ENCODE results near the gene ZNF536.
"Not testable (repeated sequence)": the region's sequence is repeated elsewhere in the genome, so short reads cannot be mapped to it uniquely, and the experiment has no call there.

ZNF536 gene

GRCh38 chr19:30341611-30342201, 30.5 kb upstream of the ZNF536 start:
- no peak overlapping the region for H3K4me3 ChIP-seq (ENCODE audit: low read depth, low read length)
- no peak for DNase-seq (ENCODE audit: low read depth, low spot score)
- TF ChIP-seq, protein P1, sequence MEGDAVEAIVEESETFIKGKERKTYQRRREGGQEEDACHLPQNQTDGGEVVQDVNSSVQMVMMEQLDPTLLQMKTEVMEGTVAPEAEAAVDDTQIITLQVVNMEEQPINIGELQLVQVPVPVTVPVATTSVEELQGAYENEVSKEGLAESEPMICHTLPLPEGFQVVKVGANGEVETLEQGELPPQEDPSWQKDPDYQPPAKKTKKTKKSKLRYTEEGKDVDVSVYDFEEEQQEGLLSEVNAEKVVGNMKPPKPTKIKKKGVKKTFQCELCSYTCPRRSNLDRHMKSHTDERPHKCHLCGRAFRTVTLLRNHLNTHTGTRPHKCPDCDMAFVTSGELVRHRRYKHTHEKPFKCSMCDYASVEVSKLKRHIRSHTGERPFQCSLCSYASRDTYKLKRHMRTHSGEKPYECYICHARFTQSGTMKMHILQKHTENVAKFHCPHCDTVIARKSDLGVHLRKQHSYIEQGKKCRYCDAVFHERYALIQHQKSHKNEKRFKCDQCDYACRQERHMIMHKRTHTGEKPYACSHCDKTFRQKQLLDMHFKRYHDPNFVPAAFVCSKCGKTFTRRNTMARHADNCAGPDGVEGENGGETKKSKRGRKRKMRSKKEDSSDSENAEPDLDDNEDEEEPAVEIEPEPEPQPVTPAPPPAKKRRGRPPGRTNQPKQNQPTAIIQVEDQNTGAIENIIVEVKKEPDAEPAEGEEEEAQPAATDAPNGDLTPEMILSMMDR (IDR thresholded peaks at IDR 0.05; ENCODE audit: low read depth, low read length) = no peak
- in situ Hi-C loops (cut with HindIII; ENCODE audit: low sequenced_read_pairs) = no loop called here

GRCh38 chr19:30342901-30343300, 29.3 kb upstream of the ZNF536 start:
- no peak for DNase-seq (ENCODE audit: low read depth, low spot score)
- in situ Hi-C loops (cut with HindIII; ENCODE audit: low sequenced_read_pairs) = no loop called here
- TF ChIP-seq, protein P1 (IDR thresholded peaks at IDR 0.05; ENCODE audit: low read depth, low read length) = no peak

DNA sequence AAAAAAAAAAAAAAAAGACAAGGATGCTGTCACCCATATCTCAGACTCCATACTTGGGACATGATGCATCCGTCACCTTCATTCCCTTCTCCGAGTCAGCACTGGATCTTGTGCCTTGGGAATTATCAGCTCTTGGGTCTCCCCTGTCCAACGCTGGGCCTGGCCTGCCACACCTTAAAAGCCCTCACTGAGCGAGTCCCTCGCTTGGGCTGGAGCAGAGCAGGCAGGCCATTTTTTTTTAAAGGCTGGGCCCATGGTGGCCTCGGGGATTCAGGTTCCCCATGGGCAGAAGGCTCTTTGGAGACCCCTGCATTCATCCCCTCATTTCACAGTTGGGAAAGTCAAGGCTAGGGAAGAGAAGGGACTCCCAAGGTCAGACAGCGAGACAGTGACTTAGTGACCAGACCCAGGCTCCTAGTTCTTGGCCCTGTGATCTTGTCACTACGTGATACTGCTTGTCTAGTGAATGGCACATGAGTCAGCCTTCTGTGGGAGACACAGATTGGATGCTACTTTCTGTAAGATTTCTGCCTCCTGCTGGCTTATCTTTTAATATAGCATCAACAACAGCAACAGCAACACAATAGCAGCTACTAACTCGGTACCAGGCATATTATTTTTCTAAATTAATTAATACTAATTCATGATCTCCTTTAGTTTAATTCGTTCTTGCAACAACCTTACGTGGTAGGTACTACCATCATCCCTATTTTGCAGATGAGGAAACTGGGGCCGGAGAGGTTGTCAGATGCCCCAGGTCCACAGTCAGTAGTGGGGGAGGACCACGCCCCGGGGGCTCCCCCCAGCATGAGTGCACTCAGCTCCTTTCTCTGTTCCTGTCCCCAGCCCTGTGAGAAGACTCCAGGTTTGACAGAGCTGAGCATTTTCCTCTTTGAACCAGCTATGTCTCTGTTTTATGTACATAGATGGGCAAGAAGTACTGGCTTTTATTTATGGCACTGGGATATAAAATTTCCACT, 27.4 kb upstream of the ZNF536 start:
- no peak overlapping the region for H3K4me3 ChIP-seq (ENCODE audit: low read depth, low read length)
- TF ChIP-seq, protein P1 (IDR thresholded peaks at IDR 0.05; ENCODE audit: low read depth, low read length) = no peak
- DNase-seq (ENCODE audit: low read depth, low spot score) = no peak
- in situ Hi-C loops (cut with HindIII; ENCODE audit: low sequenced_read_pairs) = no loop called here

More at GRCh38 chr19:30342901-30343300, 29.3 kb upstream of the ZNF536 start:
- H3K4me3 ChIP-seq (ENCODE audit: low read depth, low read length) = no peak overlapping the region

DNA sequence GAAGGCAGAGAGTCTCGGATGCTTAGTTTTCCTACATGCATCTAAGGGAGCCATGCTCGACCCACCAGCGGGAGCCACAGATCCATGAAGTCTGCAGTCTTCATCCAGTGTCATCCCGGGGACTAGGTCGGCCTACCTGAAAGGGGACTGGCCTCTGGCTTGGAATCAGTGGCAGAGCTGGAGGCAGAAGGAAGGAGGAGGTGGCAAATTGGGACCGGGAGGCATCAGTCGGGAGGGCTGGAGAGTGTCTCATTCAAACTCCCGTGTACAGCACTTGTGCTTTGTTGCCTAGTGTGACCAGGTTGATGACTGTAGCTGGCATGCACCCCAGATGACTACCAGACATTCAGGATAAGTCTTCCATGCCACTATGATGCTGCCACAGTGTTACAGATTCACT, 26.5 kb upstream of the ZNF536 start:
- no peak overlapping the region for H3K4me3 ChIP-seq (ENCODE audit: low read depth, low read length)
- in situ Hi-C loops (cut with HindIII; ENCODE audit: low sequenced_read_pairs) = no loop called here
- DNase-seq (ENCODE audit: low read depth, low spot score) = no peak
- TF ChIP-seq, protein P1 (IDR thresholded peaks at IDR 0.05; ENCODE audit: low read depth, low read length) = no peak

DNA sequence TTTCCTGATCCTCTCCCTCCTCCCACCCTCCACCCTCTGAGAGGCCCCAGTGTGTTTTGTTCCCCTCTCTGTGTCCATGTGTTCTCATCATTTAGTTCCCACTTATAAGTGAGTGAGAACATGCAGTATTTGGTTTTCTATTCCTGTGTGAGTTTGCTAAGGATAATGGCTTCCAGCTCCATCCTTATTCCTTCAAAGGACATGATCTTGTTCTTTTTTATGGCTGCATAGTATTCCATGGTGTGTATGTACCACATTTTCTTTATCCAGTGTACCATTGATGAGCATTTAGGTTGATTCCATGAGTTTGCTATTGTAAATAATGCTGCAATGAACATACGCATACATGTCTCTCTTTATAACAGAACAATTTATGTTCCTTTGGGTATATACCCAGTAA, 25.7 kb upstream of the ZNF536 start:
- H3K4me3 ChIP-seq (ENCODE audit: low read depth, low read length); DNase-seq (ENCODE audit: low read depth, low spot score); in situ Hi-C loops (cut with HindIII; ENCODE audit: low sequenced_read_pairs): not testable (repeated sequence)

- no peak overlapping the region for H3K4me3 ChIP-seq (ENCODE audit: low read depth, low read length)
- TF ChIP-seq, protein P1 (IDR thresholded peaks at IDR 0.05; ENCODE audit: low read depth, low read length) = no peak
- in situ Hi-C loops (cut with HindIII; ENCODE audit: low sequenced_read_pairs) = no loop called here
- DNase-seq (ENCODE audit: low read depth, low spot score) = no peak
Observed at GRCh38 chr19:30349131-30349730, 23.0 kb upstream of the ZNF536 start.
